A549 (cell line): ENCODE measurements around the gene SUPT3H.

Source experiments
- HDAC2 ChIP-seq: fragments of 200-600 bp; sonication (generic); IDR thresholded peaks from 2 replicates; pipeline ENCODE4 v1.6.1; 2016
- MAZ ChIP-seq: fragments of 150-350 bp; IDR thresholded peaks from 2 replicates; pipeline ENCODE4 v1.6.1; 2014; ENCODE audit warnings: antibody characterized with exemption, low read depth, low read length, borderline replicate concordance
- MYC ChIP-seq: IDR thresholded peaks from 2 replicates; pipeline ENCODE4 v1.6.1; 2012; ENCODE audit warnings: mild to moderate bottlenecking, inconsistent platforms, low read length, improper control_type of control experiment, borderline replicate concordance
- NFE2L2 ChIP-seq: fragments of 150-350 bp; conservative IDR thresholded peaks from 2 replicates; pipeline ENCODE4 v1.6.1; 2014; ENCODE audit warnings: low read length
- NR3C1 ChIP-seq: fragments of >200 bp; sonication (Bioruptor Twin); formaldehyde crosslinking; IDR thresholded peaks from 3 replicates; pipeline ENCODE4 v1.6.1; 2017
- PBX3 ChIP-seq: IDR thresholded peaks from 2 replicates; pipeline ENCODE4 v1.6.1; 2012
- PHF8 ChIP-seq: fragments of 200-600 bp; sonication (generic); IDR thresholded peaks from 2 replicates; pipeline ENCODE4 v1.6.1; 2016; ENCODE audit warnings: low read depth, mild to moderate bottlenecking, antibody characterized with exemption, moderate library complexity, borderline replicate concordance
- POLR2A ChIP-seq: IDR thresholded peaks from 2 replicates; pipeline ENCODE4 v1.6.1; 2012; ENCODE audit warnings: mild to moderate bottlenecking, low read length
- SMC3 ChIP-seq: fragments of >200 bp; sonication (Bioruptor Twin); formaldehyde crosslinking; IDR thresholded peaks from 3 replicates; pipeline ENCODE4 v1.6.1; 2018; ENCODE audit warnings: inconsistent platforms
- ZNF302 ChIP-seq: fragments of 250-450 bp; sonication (Bioruptor Pico); IDR thresholded peaks from 2 replicates; pipeline ENCODE4 v1.9.0; 2021; ENCODE audit warnings: inconsistent platforms, mild to moderate bottlenecking, moderate library complexity
- TF ChIP-seq, protein P1 (sequence below): fragments of >200 bp; sonication (Bioruptor Twin); formaldehyde crosslinking; IDR thresholded peaks from 3 replicates; pipeline ENCODE4 v1.5.1; 2016

- TF ChIP-seq MYC = no peak
- TF ChIP-seq ZNF302 (CRISPR knock-in tag) = no peak
- no peak for TF ChIP-seq PBX3
- TF ChIP-seq, protein P1, sequence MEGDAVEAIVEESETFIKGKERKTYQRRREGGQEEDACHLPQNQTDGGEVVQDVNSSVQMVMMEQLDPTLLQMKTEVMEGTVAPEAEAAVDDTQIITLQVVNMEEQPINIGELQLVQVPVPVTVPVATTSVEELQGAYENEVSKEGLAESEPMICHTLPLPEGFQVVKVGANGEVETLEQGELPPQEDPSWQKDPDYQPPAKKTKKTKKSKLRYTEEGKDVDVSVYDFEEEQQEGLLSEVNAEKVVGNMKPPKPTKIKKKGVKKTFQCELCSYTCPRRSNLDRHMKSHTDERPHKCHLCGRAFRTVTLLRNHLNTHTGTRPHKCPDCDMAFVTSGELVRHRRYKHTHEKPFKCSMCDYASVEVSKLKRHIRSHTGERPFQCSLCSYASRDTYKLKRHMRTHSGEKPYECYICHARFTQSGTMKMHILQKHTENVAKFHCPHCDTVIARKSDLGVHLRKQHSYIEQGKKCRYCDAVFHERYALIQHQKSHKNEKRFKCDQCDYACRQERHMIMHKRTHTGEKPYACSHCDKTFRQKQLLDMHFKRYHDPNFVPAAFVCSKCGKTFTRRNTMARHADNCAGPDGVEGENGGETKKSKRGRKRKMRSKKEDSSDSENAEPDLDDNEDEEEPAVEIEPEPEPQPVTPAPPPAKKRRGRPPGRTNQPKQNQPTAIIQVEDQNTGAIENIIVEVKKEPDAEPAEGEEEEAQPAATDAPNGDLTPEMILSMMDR = no peak
- no peak for TF ChIP-seq NFE2L2
- no peak for TF ChIP-seq PHF8
- no peak for TF ChIP-seq POLR2A
- no peak for TF ChIP-seq SMC3
- TF ChIP-seq NR3C1 = no peak
- no peak for TF ChIP-seq HDAC2
- no peak for TF ChIP-seq MAZ
Observed at GRCh38 chr6:45206793-45207492, 170.8 kb downstream of the SUPT3H start.
